ENCODE results near the gene TBC1D16.

Gene TBC1D16

GRCh38 chr17:79926142-79926604 lies 109.5 kb downstream of the TBC1D16 start:
- no peak for DNase-seq (ENCODE audit: low read depth)

GRCh38 chr17:79925242-79925957 lies 110.3 kb downstream of the TBC1D16 start:
- no peak for DNase-seq (ENCODE audit: low read depth)

DNA sequence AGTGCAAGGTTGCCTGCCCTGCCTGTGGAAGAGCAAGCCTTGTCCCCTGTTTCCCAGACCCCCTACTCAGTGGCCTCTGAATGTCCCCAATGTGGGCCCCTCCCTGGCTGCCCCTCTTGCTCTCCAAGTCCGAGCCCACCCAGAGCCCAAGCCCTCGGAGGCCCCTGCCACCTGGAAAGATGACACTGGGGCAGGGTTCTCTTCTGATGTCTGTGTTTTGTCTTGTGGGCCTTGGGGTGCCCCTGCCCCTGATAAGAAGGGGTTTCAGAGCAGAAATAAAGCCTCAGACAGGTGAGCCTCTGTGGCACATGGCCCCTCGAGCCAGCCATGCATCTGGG lies 111.1 kb downstream of the TBC1D16 start:
- DNase-seq (ENCODE audit: low read depth) = no peak

DNA sequence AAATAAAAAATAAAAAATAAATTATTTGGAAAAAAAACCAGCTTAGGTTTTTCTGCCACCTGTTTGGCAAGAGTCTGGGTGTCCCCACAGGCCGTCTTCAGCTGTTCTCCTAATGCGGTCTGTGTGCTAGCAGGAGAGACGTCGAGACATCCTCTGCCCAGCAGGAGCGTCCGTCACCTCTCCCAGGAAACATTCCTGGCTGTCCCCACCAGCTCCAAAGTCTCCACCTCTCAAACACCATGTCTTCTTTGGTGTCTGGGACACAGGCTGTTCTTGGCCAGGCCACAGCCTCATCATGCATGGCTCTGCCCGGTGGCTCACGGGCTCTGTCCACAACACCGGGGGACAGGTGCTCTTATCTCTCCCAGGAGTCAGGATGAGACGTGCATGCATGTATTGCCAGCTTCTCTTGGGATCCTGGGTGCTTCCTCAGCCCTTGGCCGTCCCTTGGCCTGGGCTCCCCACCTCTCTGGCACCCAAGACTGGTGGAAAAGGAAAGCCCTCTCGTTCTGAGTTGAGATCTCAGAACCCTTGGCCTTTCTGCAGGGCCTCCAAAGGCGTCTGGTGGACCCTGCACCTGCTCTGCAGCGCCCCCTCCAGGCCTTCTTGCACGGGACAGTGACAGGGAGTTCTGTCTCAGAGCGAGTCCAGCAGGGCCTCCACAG lies 111.6 kb downstream of the TBC1D16 start:
- DNase-seq (ENCODE audit: low read depth) = peak; percentile 16

DNA sequence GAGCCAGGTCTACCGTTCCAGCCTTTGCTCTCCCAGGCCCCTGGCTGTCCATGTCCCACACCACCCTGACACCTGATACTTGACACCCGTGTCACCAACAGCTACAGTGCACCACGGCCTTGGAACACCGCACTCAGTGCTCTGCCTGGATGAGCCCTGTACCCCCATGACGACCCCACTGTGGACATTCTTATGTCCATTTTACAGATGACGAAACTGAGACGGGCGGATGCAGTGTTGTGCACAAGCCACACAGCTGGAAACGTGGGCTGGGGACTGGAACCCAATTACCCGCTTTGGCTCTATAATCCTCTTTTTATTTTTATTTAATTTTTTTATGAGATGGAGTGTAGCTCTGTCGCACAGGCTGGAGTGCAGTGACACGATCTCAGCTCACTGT lies 112.9 kb downstream of the TBC1D16 start:
- no peak for DNase-seq (ENCODE audit: low read depth)

DNA sequence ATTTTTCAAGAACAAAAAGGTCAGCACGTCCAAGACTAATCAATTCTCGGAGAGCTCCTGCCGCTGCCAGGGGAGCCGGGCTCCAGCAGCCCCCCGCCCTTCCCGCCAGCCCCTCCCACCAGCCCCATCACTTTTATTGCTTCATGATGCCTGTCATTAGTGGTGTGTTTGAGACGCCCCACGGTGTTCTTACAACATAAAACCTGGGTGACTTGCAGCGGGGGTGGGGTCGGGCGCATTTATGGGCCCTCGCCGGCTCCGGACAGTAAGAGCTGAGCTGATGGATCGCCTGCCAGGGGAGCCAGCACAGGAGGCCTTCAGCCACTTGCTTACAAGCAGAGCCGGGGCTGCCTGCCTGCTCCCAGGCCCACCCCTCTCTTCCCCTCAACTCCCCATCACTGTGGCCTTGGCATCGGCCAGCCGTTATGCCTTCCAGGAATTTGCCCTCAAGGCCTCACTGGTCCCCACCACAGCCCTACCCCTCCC lies 113.5 kb downstream of the TBC1D16 start:
- no peak for DNase-seq (ENCODE audit: low read depth)

DNA sequence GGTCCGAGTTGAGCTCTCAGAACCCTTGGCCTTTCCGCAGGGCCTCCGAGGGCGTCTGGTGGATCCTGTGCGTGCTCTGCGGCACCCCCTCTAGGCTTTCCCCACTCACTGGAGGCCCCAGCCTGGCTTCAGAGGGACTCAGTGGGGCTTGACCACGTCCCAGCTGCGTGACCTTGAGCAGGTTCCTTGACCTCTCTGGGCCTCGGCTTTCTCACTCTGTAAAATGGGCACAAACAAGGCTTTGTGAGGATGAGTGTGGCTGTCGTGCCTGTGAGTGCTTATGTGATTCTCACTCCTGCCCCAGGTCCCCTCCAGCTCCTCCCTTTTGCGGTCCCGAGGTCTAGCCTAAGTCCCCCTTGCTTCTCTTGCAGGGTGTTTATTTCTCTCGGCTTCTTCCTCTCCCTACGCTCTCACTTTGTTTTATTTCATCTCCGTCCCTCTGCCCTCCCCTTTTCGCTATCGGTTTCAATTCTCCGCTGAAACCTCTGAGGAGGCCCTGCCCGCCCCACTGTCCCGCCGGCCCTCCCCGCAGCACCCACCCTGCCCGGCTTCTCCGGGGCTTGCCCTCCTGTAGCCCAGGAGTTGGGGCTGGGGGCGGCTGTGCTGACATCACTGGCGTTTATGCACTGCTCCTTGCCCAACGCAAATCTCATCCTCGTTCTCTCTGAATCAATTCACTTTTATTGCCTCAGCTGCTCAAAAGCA lies 114.1 kb downstream of the TBC1D16 start:
- no peak for DNase-seq (ENCODE audit: low read depth)

- no peak for DNase-seq (ENCODE audit: low read depth)
Measured at GRCh38 chr17:79920751-79921410, 114.8 kb downstream of the TBC1D16 start.

DNA sequence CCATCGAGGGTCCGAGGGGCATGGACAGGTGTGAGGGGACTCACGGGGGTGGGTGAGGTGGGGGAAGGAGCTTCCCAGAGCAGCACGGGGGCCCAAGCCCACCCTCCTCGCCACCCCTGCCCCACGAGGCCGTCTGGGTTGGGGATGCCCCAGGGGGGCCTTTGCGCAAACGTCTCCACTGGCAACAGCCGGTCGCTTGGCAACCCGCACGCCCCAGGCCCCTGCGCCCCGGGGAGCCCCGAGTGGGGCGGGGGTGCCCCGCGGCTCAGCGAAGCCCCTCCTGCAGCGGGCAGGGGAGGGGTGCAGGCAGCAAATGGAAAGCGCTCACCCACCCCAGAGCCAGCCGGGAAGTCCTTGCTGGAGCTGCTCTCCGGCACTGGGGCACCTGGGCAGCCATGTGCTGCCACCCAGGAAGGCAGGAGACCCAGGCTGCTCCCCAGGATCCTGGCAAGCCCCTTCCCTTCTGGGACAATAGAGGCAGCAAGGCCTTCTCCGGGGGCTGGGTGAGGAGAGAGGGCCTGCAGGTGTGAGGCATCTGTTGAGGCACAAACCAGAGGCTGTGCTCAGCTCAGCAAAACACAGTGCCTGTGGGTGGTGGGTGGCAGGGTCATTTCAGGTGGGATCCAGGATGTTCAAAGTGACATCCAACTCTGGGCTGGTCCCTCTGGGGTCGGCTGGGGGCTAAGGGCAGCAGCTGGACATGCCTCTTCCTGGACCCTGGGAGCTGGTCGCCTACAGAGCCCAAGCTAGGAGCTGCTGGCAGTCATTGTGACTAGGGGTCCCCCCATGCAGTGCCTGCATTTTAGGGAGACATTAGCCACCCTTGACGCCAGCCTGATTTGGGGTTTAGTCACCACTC lies 115.6 kb downstream of the TBC1D16 start:
- DNase-seq (ENCODE audit: low read depth) = no peak

GRCh38 chr17:79919164-79919585 lies 116.5 kb downstream of the TBC1D16 start:
- no peak for DNase-seq (ENCODE audit: low read depth)

- DNase-seq (ENCODE audit: low read depth) = no peak
Measured at GRCh38 chr17:79918581-79919163, 117.0 kb downstream of the TBC1D16 start.

DNA sequence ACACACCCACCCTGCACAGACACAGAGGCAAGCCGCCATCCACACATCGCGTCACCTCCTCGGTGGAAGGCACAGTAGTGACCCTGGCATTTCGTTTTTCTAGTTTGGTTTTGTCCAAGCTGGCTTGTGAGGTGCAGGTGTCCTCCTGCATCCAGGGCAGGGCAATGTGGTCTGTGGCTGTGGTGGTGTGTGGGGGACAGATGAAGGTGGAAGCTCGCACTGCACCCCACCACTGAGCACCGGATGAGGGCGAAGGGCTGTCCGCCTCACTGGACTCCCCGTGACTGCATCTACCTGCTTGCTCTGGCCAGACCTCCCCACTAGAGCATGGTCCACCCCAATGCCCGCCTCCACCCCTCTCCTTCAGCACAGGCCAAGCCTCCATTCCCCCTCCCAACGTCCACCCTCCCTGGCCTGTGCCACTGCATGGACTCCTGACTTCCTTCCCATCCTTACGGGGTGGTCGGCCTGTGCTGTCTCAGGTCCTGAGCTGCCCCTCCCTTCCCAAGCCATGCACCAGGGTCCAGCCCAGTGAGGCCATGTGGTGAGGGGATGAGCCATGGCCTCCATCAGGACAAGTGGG lies 117.7 kb downstream of the TBC1D16 start:
- no peak for DNase-seq (ENCODE audit: low read depth)

DNA sequence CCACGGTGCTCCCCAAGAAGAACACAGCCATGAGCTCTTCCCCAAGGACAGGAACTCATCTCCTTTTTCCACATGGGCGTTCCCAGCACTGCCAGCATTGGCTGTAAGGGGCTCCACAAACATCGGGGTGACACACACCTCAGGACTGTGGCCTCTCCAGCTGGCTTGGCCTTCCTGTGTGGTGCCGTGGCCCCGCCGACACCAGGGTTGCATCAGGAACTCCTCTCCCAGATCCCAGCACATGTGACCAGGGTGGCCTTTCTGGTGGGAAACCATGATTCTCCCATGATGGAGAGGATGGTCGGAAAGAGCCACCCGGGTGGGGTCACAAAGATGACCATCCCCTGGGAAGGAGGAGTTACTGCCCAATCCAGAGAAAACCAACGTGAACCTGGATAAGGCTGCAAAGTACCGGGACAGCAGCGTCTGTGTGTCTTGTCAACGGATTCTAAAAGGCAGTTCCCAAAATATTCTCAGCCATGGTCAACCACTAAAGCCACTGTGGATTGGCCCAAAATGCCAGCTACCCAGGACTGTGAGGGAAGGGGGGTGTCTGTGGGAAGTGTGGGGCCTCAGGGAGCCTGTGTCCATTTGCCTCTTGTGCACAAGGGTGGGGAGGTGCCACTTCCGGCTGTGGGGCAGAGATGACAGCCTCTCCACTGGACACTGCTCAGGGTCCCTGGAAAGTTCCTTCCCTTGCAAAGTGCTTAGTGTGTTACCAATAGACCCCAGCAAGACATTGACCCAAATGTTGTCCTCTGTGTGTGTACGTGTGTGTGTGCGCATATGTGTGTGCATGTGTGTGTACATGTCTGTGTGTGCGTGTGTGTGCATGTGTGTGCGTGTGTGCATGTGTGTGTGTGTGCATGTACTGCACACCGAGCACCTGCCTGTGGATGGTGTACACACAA lies 118.4 kb downstream of the TBC1D16 start:
- no peak for DNase-seq (ENCODE audit: low read depth)

- DNase-seq (ENCODE audit: low read depth) = no peak
Measured at GRCh38 chr17:79916506-79916905, 119.2 kb downstream of the TBC1D16 start.

GRCh38 chr17:79915850-79916430 lies 119.7 kb downstream of the TBC1D16 start:
- DNase-seq (ENCODE audit: low read depth) = no peak

DNA sequence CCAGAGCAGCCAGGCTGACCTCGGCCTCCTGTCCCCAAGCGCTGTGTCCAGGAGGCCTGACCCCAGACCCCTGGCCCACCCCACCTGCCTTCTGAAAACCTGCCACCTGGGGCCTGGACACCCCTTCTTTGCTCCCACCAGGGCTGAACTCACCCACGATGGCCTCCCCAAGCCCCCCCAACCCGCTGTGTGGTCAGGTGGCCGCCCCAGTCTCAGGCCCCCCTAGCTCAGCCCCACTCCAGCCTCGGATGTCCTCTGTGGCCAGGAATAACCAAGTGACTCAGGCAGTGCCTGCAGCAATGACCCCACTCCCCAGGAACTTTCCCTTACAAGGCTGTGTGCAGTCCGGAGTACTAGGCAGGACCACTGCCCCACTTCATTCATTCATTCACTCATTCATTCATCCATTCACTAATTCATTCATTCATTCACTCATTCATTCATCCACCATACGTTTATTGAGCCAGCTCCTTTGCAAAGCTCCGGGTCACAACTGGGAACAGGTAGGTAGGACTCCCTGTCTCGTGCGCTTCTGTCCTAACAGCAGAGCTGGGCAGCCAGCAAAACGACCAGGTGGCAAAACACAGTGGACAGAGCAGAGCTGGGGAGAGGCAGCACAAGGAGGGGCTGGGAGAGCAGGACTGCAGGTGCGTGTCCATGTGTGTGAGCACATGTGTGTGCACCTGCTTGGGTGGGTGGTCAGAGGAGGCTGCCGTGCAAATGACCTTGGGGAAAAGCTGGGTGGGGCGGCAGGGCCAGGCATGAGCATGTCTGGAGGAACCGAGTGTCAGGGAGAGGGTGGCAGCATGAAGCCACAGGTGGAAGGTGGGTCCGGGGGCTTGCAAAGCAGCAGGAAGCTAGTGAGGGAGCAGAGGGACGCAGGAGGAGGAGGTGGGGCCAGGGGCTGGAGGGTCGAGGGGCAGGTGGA lies 120.6 kb downstream of the TBC1D16 start:
- no peak for DNase-seq (ENCODE audit: low read depth)

GRCh38 chr17:79913896-79914812 lies 121.5 kb downstream of the TBC1D16 start:
- no peak for DNase-seq (ENCODE audit: low read depth)
